CD4-positive, alpha-beta T cell treated with Interleukin-6 at 100 ng/mL for 8 hours (primary cell): ENCODE data around the gene SLC8A3.

ENCODE experiments used
- DNase-seq: peaks from one replicate; pipeline ENCODE4 v3.0.0-alpha.2; 2020; ENCODE audit warnings: mixed read lengths, low spot score

SLC8A3 gene

GRCh38 chr14:70067810-70068209 is 120.9 kb downstream of the SLC8A3 start:
- DNase-seq, result no peak

- no peak for DNase-seq
Observed at GRCh38 chr14:70064136-70064865, 124.5 kb downstream of the SLC8A3 start.

- no peak for DNase-seq
Observed at GRCh38 chr14:70061108-70061507, 127.6 kb downstream of the SLC8A3 start.

- DNase-seq, result no peak
Observed at GRCh38 chr14:70059545-70059944, 129.2 kb downstream of the SLC8A3 start.

GRCh38 chr14:70057519-70058136 is 131.1 kb downstream of the SLC8A3 start:
- no peak for DNase-seq

GRCh38 chr14:70052990-70053389 is 135.8 kb downstream of the SLC8A3 start:
- no peak for DNase-seq

- DNase-seq, result no peak
Observed at GRCh38 chr14:70050136-70050535, 138.6 kb downstream of the SLC8A3 start.

GRCh38 chr14:70049605-70050004 is 139.1 kb downstream of the SLC8A3 start:
- DNase-seq, result no peak

- DNase-seq, result no peak
Observed at GRCh38 chr14:70048313-70048654, 140.5 kb downstream of the SLC8A3 start.

- DNase-seq, result no peak
Observed at GRCh38 chr14:70047598-70048312, 141.0 kb downstream of the SLC8A3 start.

- DNase-seq, result no peak
Observed at GRCh38 chr14:70045844-70046535, 142.8 kb downstream of the SLC8A3 start.

- DNase-seq, result no peak
Observed at GRCh38 chr14:70045310-70045709, 143.4 kb downstream of the SLC8A3 start.

GRCh38 chr14:70043001-70043400 is 145.8 kb downstream of the SLC8A3 start:
- DNase-seq, result no peak

- no peak for DNase-seq
Observed at GRCh38 chr14:70036665-70037064, 152.1 kb downstream of the SLC8A3 start.

- no peak for DNase-seq
Observed at GRCh38 chr14:70034257-70034656, 154.5 kb downstream of the SLC8A3 start.

- no peak for DNase-seq
Observed at GRCh38 chr14:70033561-70033960, 155.2 kb downstream of the SLC8A3 start.

- no peak for DNase-seq
Observed at GRCh38 chr14:70033116-70033515, 155.6 kb downstream of the SLC8A3 start.

GRCh38 chr14:70032447-70032846 is 156.3 kb downstream of the SLC8A3 start:
- no peak for DNase-seq

GRCh38 chr14:70032016-70032415 is 156.7 kb downstream of the SLC8A3 start:
- no peak for DNase-seq

GRCh38 chr14:70029296-70030132 is 159.2 kb downstream of the SLC8A3 start:
- no peak for DNase-seq

GRCh38 chr14:70027785-70028428 is 160.8 kb downstream of the SLC8A3 start:
- DNase-seq, result peak; percentile 25
